HG02798 (cell line): Measurements from ENCODE around the gene CSTF3.
"Not testable (repeated sequence)": the region's sequence is repeated elsewhere in the genome, so short reads cannot be mapped to it uniquely, and the experiment has no call there.

Source experiments
- ATAC-seq: cut with Tn5 transposase; IDR thresholded peaks from one replicate; pipeline ENCODE4 v1.9.1; 2021; ENCODE audit warnings: mild to moderate bottlenecking; ENCODE audit not compliant: unreplicated experiment, poor library complexity

CSTF3 gene

DNA sequence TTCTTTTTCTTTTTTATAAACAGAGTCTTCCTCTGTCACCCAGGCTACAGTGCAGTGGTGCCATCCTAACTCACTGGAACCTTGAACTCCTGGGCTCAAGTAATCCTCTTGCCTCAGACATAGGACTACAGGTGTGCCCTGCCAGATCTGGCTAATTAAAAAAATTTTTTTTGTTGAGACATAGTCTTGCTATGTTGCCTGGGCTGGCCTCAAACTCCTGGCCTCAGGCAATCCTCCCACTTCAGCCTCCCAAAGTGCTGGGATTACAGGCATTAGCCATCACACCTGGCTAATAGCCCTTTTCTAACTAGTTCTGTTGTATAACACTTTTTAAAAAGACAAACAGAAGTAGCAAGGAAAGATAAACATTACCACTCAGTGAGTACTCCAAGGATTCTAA lies 57.4 kb downstream of the CSTF3 start:
- ATAC-seq: no peak

DNA sequence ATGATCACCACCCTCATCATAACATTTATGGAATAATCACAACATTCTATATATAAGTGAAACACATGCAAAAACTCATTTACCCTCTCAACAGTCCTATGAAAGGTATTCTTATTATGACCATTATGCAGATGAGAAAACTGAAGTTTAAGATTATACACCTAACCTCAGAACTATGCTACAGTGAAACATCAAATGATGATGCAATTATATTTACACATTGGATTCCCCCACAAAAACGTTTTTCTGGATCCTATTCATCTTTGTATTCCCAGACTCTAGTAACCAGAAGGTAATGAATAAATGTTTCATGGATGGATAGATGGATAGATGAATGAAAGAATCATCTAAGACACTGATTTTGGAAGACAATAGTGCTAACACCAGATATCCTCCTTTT lies 67.1 kb downstream of the CSTF3 start:
- no peak for ATAC-seq

GRCh38 chr11:33089776-33090175 lies 71.5 kb downstream of the CSTF3 start:
- no peak for ATAC-seq

- ATAC-seq: no peak
Measured at GRCh38 chr11:33086017-33086416, 75.3 kb downstream of the CSTF3 start.

- ATAC-seq: no peak
Measured at GRCh38 chr11:33083918-33084317, 77.4 kb downstream of the CSTF3 start.

DNA sequence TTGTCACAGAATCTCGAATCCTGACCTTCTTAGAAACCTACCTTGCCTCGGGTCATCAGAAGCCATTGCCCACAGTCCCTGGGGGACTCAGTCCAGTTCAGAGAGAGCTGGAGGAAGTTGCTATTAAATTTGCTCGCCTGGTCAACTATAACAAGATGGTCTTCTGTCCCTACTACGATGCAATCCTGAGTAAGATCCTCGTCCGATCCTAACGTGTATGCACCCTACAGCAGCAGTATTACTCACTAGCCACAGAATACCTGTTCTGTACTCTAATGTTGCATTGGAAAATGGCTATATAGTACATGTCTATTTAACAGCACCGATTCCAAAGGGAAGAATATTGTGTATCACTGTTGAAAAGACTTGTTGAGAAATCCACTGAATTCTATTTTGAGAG lies 88.8 kb downstream of the CSTF3 start:
- ATAC-seq: no peak

- no peak for ATAC-seq
Measured at GRCh38 chr11:33068611-33069340, 92.5 kb downstream of the CSTF3 start.

DNA sequence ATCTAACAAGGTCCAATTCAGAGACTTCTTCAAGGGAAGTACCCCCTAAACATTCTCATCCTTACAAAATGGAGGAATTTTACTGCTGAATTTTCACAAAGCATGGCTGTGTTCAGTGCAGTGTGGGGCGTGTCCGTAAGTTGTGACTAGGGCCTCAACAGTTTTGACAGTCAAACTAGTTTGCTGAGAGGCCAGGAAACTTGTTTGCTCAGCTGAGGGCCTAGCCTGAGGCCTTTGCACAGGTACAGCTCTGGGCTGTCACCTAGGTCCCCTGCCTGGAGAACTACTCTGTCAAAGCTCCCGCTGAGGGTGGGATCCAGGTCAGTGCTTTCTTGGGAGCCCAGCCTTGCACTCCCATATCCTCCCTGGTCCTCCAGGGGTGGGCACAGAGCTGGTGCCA lies 94.0 kb downstream of the CSTF3 start:
- no peak for ATAC-seq

DNA sequence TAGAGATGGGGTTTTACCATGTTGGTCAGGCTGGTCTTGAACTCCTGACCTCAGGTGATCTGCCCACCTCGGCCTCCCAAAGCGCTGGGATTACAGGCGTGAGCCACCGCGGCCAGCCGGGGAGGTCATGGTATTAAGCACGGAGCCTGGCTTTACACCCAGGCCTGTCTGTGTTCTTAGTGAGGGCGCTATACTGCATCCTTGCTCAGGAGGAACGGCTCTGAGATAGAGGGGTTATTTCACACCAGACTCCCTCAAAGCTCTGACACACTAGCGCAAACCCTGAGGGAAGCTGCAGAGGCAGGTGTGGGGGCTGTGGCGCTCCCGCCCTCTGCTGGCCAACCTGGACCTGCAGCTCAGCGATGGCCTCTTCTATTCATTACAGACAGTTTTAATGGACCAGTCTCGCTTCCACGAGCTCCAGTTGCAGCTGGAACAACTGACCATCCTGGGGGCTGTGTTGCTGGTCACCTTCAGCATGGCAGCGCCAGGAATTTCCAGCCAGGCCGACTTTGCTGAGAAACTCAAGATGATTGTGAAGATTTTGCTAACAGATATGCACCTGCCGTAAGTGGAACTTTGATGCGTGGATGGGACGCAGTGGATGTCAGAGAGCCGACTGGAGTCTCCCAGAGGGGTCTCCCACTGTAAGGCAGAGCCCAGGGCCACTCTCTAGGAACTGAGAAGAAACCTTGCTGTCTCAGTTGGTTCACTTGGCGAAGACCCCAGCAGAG lies 95.7 kb downstream of the CSTF3 start:
- peak; percentile 58 for ATAC-seq

DNA sequence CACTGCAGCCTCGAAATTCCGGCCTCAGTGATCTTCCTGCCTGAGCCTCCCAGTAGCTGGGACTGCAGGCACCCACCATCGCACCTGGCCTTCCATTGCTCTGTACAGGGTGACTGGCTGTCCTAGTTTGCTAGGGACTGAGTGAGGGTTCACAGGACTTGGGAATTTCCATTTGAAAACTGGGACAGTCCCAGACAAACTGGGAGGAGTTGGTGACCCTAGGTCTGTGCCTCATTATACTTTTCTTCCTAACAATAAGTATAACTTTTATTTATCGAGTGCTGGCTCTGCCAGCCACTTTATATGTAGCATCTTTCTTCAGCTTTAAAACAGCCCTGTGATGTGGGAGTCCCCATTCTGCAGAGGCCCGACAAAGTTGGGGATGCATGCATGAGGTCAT lies 96.4 kb downstream of the CSTF3 start:
- ATAC-seq: no peak

DNA sequence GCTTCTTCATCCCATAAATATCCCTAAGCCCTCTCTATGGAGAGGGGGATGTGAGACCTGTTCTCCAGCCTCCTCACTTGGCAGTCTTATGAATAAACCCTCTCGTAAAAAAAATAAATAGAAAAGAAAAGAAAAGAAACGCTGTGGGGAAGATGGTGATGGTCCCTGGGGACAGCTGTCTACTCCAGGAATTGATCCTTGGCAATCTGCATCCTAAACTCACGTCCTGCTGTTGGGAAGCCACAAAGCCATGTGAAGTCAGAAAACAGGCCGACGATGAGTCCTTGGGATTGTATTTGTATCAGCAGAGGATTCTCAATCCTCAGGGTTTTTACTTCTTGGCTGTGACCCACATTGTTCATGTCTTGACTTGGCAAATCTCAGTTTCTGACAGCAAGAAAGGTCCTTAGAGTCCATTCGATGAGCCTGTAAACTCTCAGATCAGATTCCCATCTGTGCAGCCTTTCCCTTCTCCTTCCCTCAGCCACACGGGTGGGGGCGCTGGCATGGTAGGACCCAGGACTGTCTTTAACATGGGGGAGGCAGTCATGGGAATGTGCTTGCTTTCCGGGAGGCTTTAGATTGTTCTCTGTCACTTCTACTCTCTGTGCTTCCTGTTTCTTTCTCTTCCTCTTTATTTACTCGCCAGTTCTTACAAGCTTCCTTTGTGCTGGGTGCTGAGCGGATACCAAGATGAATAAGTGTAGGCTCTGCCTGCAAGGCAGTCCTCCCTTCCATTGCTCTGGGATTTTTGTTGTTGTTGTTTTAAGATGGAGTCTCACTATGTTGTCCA lies 97.1 kb downstream of the CSTF3 start:
- ATAC-seq: no peak

DNA sequence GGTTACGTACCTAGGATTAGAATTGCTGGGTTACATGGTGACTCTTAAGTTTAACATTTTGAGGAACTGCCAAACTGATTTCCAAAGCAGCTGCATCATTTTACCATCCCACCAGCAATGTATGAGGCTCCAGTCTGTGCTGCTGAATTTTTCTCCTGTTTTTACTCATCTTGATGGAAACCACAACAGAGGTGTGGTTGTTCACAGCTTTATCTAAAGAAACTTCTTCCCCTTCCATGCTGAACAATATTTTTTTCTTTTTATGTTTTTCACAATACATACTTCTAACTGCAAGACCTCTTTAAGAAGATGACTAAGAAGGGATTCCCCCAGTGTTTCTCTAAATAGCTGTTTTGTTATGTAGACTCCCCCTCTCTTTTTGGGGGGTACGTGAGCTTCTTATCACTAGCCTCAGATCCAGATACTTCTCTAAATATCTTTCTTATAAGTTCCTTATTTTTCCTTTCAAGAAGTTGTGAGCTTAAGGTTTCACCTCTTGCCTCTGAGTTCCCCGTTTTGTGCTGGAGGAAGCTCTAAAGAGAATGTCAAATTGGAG lies 97.9 kb downstream of the CSTF3 start:
- peak; percentile 45 for ATAC-seq

DNA sequence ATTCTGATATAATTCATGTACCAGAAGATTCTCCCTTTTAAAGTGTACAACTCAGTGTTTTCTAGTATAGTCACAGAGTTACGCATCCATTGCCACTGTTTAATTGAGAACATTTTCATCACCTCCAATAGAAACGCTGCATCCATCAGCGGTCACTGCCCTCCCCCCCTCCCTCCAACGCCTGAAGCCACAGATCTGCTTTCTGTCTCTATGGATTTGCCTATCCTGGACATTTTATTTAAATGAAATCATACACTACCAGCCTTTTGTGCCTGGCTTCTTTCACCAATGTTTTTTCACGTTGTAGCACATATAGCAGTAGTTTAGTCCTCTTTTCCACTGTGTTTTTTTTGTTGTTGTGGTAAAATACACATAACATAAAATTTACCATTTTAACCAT lies 99.1 kb downstream of the CSTF3 start:
- no peak for ATAC-seq

DNA sequence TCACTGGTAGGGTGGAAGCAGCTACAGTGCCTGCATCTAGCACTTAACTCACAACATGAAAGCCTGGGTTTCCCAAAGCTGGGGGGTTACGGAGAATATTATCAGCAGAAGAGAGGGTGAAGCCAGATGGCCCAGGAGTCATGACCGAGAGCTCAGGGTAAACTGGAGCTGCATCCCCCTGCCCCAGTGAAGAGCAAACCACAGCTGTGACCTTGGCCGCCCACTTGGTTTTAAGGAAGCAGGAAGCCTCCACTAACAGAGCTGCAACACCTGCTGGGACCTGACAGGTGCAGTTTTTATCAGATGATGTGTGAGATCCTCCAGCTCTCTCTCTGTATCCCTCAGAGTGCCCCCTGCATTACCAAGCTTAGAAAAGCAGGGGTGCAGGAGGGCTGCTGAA lies 101.0 kb downstream of the CSTF3 start:
- ATAC-seq: no peak

- ATAC-seq: no peak
Measured at GRCh38 chr11:33059331-33060007, 101.8 kb downstream of the CSTF3 start.

DNA sequence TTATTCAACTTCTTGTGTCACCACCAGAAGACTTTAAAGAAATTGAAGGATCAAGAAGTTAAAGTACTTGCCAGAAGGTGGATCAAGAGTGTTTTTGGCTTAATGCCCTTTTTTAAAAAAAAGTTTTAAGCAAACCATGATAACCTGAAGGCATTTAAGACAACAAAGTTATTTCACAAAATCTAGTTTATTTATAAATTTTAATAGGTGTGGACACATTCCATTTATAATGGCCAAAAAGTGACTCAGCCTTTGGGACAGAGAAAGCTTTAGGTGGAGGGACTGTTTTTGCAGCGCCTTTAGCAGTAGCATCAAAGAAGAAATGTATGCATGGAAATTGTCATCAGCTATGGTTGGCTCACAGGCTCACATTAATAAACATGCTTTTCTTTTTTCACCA lies 104.0 kb downstream of the CSTF3 start:
- ATAC-seq: no peak

GRCh38 chr11:33055375-33055774 lies 105.9 kb downstream of the CSTF3 start:
- ATAC-seq: no peak

GRCh38 chr11:33052231-33052630 lies 109.0 kb downstream of the CSTF3 start:
- no peak for ATAC-seq

DNA sequence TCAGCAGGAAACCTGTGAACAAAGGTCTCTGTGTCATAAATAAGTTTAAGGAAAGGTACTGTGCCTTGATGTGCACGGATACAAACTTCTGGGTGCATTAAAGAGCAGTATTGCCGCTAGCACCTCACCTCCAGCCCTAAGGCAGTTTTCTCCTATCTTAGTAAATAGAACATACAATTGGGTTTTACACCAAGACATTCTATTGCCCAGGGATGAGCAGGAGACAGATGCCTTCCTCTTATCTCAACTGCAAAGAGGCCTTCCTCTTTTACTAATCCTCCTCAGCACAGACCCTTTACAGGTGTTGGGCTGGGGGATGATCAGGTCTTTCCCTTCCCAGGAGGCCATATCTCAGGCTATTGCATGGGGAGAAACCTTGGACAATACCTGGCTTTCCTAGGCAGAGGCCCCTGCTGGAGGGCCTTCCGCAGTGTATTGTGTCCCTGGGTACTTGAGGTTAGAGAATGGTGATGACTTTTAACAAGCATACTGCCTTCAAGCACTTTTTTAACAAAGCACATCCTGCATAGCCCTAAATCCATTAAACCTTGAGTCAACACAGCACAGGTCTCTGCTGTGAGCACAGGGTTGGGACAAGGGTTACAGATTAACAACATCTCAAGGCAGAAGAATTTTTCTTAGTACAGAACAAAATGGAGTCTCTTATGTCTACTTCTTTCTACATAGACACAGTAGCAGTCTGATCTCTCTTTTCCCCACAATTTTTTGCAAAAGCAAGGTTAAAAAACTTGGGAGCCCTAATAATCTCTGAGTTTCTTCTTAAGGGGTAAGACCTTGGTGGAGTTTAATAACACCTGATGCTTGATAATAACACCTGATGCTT lies 111.5 kb downstream of the CSTF3 start:
- ATAC-seq: not testable (repeated sequence)
